ENCODE data around the gene BNIPL.

DNA sequence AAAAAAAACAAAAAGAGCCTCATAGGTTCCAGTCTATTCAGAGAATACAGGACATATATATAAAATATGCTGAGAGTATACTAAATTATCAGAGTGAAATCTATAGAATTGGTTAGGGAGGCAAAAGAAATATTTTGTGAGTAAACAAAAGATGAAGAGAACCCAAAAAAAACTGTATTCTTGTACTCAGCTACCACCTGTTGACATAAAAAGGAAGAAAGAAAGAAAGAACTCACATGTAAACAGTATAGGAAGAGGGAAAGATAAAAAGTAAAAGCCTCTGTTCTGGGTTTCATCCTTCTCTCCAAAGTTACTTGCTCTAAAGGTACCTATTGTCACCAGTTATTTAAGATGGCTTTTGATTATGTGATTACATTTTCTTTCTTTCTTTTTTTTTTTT, 9.9 kb upstream of the BNIPL start:
- TF ChIP-seq FOSL1 (IDR thresholded peaks at IDR 0.05; ENCODE audit: insufficient read depth, low read depth, low read length) (no peak), GABPA (IDR thresholded peaks at IDR 0.05; ENCODE audit: borderline replicate concordance, insufficient read depth, low read length) (no peak), MAFK (IDR thresholded peaks at IDR 0.05; ENCODE audit: low read depth, low read length) (no peak)
- TF ChIP-seq, protein P1, sequence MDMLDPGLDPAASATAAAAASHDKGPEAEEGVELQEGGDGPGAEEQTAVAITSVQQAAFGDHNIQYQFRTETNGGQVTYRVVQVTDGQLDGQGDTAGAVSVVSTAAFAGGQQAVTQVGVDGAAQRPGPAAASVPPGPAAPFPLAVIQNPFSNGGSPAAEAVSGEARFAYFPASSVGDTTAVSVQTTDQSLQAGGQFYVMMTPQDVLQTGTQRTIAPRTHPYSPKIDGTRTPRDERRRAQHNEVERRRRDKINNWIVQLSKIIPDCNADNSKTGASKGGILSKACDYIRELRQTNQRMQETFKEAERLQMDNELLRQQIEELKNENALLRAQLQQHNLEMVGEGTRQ (IDR thresholded peaks at IDR 0.05; ENCODE audit: low read length) = no peak
- TF ChIP-seq, protein P2, sequence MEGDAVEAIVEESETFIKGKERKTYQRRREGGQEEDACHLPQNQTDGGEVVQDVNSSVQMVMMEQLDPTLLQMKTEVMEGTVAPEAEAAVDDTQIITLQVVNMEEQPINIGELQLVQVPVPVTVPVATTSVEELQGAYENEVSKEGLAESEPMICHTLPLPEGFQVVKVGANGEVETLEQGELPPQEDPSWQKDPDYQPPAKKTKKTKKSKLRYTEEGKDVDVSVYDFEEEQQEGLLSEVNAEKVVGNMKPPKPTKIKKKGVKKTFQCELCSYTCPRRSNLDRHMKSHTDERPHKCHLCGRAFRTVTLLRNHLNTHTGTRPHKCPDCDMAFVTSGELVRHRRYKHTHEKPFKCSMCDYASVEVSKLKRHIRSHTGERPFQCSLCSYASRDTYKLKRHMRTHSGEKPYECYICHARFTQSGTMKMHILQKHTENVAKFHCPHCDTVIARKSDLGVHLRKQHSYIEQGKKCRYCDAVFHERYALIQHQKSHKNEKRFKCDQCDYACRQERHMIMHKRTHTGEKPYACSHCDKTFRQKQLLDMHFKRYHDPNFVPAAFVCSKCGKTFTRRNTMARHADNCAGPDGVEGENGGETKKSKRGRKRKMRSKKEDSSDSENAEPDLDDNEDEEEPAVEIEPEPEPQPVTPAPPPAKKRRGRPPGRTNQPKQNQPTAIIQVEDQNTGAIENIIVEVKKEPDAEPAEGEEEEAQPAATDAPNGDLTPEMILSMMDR (IDR thresholded peaks at IDR 0.05; ENCODE audit: control extremely low read depth in 1 of 3, insufficient read depth in 1 of 3, low read depth in 1 of 3, low read length in 3 of 3) = no peak

Measured in H1 (cell line).